OCI-LY3 (cell line): ENCODE measurements around the gene ZNF414.

Experiments
- CTCF ChIP-seq: fragments of 200-600, 300-600 bp; sonication (generic); IDR thresholded peaks from 2 replicates; pipeline ENCODE4 v1.5.1; 2014; ENCODE audit warnings: antibody characterized with exemption, low read length, low read depth
- EZH2phosphoT487 ChIP-seq: fragments of 200-600 bp; shearing (Covaris generic); IDR thresholded peaks from 2 replicates; pipeline ENCODE4 v1.6.1; 2018; ENCODE audit warnings: antibody characterized with exemption, mixed run types, low read depth

- TF ChIP-seq CTCF (no peak), EZH2phosphoT487 (no peak)
Measured at GRCh38 chr19:8460516-8461298, 53.3 kb downstream of the ZNF414 start.
